Kidney (tissue), 14 donors: ENCODE measurements around the gene BARX1. TPM values are rescaled to one million over a fixed set of nuclear protein-coding genes. Genes with fewer than 3 reads are reported as not detected.

ENCODE experiments used
- DNase-seq, 5 donors: peaks; one replicate each; pipeline ENCODE4 v3.0.0-alpha.2; 2013 to 2020
- FAIRE-seq: peaks from 2 replicates; lab custom pipeline; 2012; peaks lifted over from hg19 to GRCh38; lab: Jason Lieb, UNC
- H3K27ac ChIP-seq, 2 donors: one replicate each; pipeline ENCODE4 v1.7.0; 2013; ENCODE audit warnings: low read depth in 2 of 2, low read length in 2 of 2, inconsistent platforms in 1 of 2
- H3K27me3 ChIP-seq: one replicate; pipeline ENCODE4 v1.7.1; 2013; ENCODE audit warnings: low read length, inconsistent platforms; ENCODE audit not compliant: control insufficient read depth, insufficient read depth
- H3K36me3 ChIP-seq, 3 donors: one replicate each; pipeline versions ENCODE4 v1.7.0 to v1.7.1; 2013; ENCODE audit warnings: low read length in 3 of 3, control low read depth in 1 of 3, inconsistent platforms in 1 of 3; ENCODE audit not compliant: insufficient read depth in 3 of 3, control insufficient read depth in 2 of 3
- H3K4me1 ChIP-seq, 3 donors: one replicate each; pipeline versions ENCODE4 v1.7.0 to v1.7.1; 2013; ENCODE audit warnings: low read length in 3 of 3, inconsistent platforms in 1 of 3, low read depth in 1 of 3; ENCODE audit not compliant: control insufficient read depth in 2 of 3, insufficient read depth in 2 of 3
- H3K4me3 ChIP-seq, 3 donors: one replicate each; pipeline versions ENCODE4 v1.7.0 to v1.8.1; 2013; ENCODE audit warnings: low read length in 3 of 3, control low read depth in 1 of 3, inconsistent platforms in 1 of 3
- H3K9ac ChIP-seq, 3 donors: one replicate each; pipeline versions ENCODE4 v1.7.0 to v1.7.1; 2013; ENCODE audit warnings: low read length in 3 of 3, control low read depth in 1 of 3, inconsistent platforms in 1 of 3
- H3K9me3 ChIP-seq, 3 donors: one replicate each; pipeline versions ENCODE4 v1.7.0 to v1.7.1; 2013; ENCODE audit warnings: low read length in 3 of 3, control low read depth in 1 of 3, inconsistent platforms in 1 of 3; ENCODE audit not compliant: control insufficient read depth in 2 of 3, insufficient read depth in 1 of 3
- intact Hi-C: fragments of 100-400 bp; cut with DNase I; formaldehyde crosslinking; loops from one replicate; pipeline ENCODE4 v1.11.1; 2022
- polyA plus RNA-seq: library from polyadenylated mRNA; stranded (reverse); fragments of 350-450 nt; fragmentation: Illumina TruSeq; extraction: RNeasy Lipid Tissue Mini Kit (QIAGEN cat#74804); gene quantifications from one replicate; pipeline ENCODE4 v1.2.3, GENCODE V29; 2014; ENCODE audit warnings: low read depth, low replicate concordance; ENCODE audit not compliant: insufficient read depth
- total RNA-seq: library from RNA; stranded (reverse); fragmentation: NEBNext Ultra II Directional; extraction: Animal tissue kit (Norgen Biotek cat#: 25700); gene quantifications from one replicate; pipeline ENCODE4 v1.2.1, GENCODE V29; 2021
- TF ChIP-seq, protein P1 (sequence below): IDR thresholded peaks from 3 replicates; pipeline ENCODE4 v1.5.1; 2012; ENCODE audit warnings: mild to moderate bottlenecking, moderate library complexity, borderline replicate concordance; ENCODE audit not compliant: insufficient read depth; ENCODE audit errors: extremely low read depth
- donor health status: control.
- donor health status: control.
- donor health status: control.
- donor health status: control.
- donor health status: control.
- donor health status: DM: yes; HTN: yes; CAD: no.
- donor health status: Normal renal cell carcinoma (clear cell type).

Gene BARX1
- total and polyA plus RNA-seq, 2 donors from 2014 or later, result not detected

DNA sequence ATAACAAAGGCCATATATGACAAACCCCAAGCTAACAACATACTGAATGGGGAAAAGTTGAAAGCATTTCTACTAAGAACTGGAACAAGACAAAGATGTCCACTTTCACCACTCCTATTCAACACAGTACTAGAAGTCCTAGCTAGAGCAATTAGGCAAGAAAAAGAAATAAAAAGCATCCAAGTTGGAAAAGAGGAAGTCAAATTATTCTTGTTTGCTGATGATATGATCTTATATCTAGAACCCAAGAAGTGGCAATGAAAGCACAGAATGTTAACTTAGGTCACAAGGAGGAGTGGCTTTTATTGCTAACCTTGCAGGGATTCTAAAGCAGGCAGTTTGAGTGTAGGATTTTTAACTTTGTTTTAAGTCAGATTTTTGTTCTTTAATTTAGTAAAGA, 35.3 kb upstream of the BARX1 start:
- TF ChIP-seq, protein P1, sequence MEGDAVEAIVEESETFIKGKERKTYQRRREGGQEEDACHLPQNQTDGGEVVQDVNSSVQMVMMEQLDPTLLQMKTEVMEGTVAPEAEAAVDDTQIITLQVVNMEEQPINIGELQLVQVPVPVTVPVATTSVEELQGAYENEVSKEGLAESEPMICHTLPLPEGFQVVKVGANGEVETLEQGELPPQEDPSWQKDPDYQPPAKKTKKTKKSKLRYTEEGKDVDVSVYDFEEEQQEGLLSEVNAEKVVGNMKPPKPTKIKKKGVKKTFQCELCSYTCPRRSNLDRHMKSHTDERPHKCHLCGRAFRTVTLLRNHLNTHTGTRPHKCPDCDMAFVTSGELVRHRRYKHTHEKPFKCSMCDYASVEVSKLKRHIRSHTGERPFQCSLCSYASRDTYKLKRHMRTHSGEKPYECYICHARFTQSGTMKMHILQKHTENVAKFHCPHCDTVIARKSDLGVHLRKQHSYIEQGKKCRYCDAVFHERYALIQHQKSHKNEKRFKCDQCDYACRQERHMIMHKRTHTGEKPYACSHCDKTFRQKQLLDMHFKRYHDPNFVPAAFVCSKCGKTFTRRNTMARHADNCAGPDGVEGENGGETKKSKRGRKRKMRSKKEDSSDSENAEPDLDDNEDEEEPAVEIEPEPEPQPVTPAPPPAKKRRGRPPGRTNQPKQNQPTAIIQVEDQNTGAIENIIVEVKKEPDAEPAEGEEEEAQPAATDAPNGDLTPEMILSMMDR, result no peak
- H3K36me3 ChIP-seq, result no peaks in the 10 kb centered on the region
- no peak overlapping the region for H3K9ac ChIP-seq
- no peak overlapping the region for H3K4me3 ChIP-seq
- no peaks in the 10 kb centered on the region for H3K4me1 ChIP-seq
- peaks cover 1 to 14% (median 3%) of the 10 kb centered on the region in 3 donors for H3K9me3 ChIP-seq
- no peak overlapping the region for H3K27ac ChIP-seq
- intact Hi-C loops, result no loop called here
- FAIRE-seq (no peak), DNase-seq (no peak)
- H3K27me3 ChIP-seq, result no peaks in the 10 kb centered on the region

DNA sequence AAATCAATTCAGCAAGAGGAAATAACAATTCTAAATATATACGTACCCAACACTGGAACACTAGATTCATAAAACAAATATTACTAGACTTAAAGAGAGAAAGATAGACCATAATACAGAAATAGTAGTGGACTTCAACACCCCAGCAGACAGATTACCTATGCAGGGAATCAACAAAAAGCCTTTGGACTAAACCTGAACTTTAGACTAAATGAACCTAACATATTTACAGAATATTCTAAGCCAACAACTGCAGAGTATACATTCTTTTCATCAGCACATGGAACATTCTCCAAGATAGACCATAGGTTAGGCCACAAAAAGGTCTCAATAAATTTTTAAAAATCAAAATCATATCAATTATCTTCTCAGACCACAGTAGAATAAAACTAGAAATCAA, 32.9 kb upstream of the BARX1 start:
- TF ChIP-seq, protein P1, result no peak
- no peak overlapping the region for H3K9ac ChIP-seq
- intact Hi-C loops, result no loop called here
- H3K27me3 ChIP-seq, result no peaks in the 10 kb centered on the region
- FAIRE-seq (no peak), DNase-seq (no peak)
- no peak overlapping the region for H3K4me3 ChIP-seq
- no peaks in the 10 kb centered on the region for H3K36me3 ChIP-seq
- H3K27ac ChIP-seq, result no peak overlapping the region
- H3K4me1 ChIP-seq, result no peaks in the 10 kb centered on the region
- H3K9me3 ChIP-seq, result peaks cover 1 to 14% (median 3%) of the 10 kb centered on the region in 3 donors

DNA sequence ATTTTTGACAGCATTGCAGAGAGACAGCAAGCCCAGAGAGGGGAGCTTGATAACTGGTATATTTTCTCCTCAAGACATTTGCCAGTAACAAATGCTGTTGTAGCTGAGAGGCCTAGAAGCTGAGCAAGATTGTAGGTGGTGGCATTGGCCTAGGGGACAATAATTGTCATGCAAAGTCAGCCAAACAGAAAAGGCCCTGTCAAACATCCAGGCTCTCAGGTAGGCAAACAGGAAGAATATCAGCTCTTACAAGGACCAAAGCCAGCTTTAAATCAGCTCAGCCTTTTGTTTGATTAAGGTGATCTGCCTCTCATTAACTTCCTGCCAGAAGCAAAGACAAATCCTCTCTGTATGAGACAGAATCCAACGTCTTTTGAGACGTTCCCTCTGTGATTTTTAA, 29.7 kb upstream of the BARX1 start:
- Histone ChIP-seq H3K27ac (no peak overlapping the region), H3K4me3 (no peak overlapping the region), H3K27me3 (no peaks in the 10 kb centered on the region), H3K9ac (no peak overlapping the region), H3K36me3 (no peaks in the 10 kb centered on the region), H3K4me1 (no peaks in the 10 kb centered on the region), H3K9me3 (peaks cover 0 to 6% (median 3%) of the 10 kb centered on the region in 3 donors)
- TF ChIP-seq, protein P1, result no peak
- DNase-seq (no peak), FAIRE-seq (no peak)
- intact Hi-C loops, result no loop called here

DNA sequence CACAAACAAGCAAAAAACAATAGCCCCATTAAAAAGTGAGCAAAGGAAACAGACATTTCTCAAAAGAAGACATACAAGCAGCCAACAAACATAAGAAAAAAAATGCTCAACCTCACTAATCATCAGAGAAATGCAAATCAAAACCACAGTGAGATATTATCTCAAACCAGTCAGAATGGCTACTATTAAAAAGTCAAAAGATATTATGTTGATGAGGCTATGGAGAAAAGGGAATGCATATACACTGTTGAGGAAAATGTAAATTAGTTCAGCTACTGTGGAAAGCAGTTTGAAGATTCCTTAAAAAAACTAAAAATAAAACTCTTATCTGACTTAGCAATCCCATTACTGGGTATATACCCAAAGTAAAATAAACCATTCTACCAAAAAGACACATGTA, 28.7 kb upstream of the BARX1 start:
- no peaks in the 10 kb centered on the region for H3K27me3 ChIP-seq
- no peak overlapping the region for H3K27ac ChIP-seq
- H3K4me1 ChIP-seq, result no peaks in the 10 kb centered on the region
- no peak for FAIRE-seq
- intact Hi-C loops, result no loop called here
- TF ChIP-seq, protein P1, result no peak
- no peaks in the 10 kb centered on the region for H3K36me3 ChIP-seq
- H3K4me3 ChIP-seq, result no peak overlapping the region
- H3K9ac ChIP-seq, result no peak overlapping the region
- peaks cover 0 to 5% (median 3%) of the 10 kb centered on the region in 3 donors for H3K9me3 ChIP-seq
- DNase-seq, result no peak
